Sigmoid colon (tissue), 4 donors: ENCODE data around the gene GPC5.

Experiments
- EP300 ChIP-seq, 4 donors: sonication (generic); formaldehyde crosslinking; IDR thresholded peaks; one replicate each; pipeline ENCODE4 v1.6.1; 2017; ENCODE audit warnings: antibody characterized with exemption in 4 of 4
- TF ChIP-seq, protein P1 (sequence below), 4 experiments: fragments of 450-650 bp in 3 of 4; fragments of 200-600 bp in 1 of 4; IDR thresholded peaks; one replicate each; pipeline ENCODE4 v1.5.1; 2016 to 2019; ENCODE audit warnings: antibody characterized with exemption in 4 of 4, mild to moderate bottlenecking in 3 of 4, moderate library complexity in 2 of 4

- TF ChIP-seq, protein P1, sequence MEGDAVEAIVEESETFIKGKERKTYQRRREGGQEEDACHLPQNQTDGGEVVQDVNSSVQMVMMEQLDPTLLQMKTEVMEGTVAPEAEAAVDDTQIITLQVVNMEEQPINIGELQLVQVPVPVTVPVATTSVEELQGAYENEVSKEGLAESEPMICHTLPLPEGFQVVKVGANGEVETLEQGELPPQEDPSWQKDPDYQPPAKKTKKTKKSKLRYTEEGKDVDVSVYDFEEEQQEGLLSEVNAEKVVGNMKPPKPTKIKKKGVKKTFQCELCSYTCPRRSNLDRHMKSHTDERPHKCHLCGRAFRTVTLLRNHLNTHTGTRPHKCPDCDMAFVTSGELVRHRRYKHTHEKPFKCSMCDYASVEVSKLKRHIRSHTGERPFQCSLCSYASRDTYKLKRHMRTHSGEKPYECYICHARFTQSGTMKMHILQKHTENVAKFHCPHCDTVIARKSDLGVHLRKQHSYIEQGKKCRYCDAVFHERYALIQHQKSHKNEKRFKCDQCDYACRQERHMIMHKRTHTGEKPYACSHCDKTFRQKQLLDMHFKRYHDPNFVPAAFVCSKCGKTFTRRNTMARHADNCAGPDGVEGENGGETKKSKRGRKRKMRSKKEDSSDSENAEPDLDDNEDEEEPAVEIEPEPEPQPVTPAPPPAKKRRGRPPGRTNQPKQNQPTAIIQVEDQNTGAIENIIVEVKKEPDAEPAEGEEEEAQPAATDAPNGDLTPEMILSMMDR (IDR thresholded peaks at IDR 0.05) = no peak
- TF ChIP-seq EP300 (IDR thresholded peaks at IDR 0.05) = no peak
Observed at GRCh38 chr13:91372911-91373310, 25.5 kb upstream of the GPC5 start.
